Measurements from ENCODE around the gene FHL3.

Gene FHL3

GRCh38 chr1:38039331-38040088 lies 34.2 kb upstream of the FHL3 start:
- Histone ChIP-seq H4K20me1 (ENCODE audit: low read depth, low read length) (no peaks in the 10 kb centered on the region), H3K27me3 (ENCODE audit: low read length) (no peaks in the 10 kb centered on the region), H3F3A (ENCODE audit: insufficient read depth) (no peaks in the 10 kb centered on the region), H3K4me3 (ENCODE audit: insufficient read depth, low read length, poor library complexity, severe bottlenecking) (no peak overlapping the region), H3K9me2 (replicated peaks; ENCODE audit: insufficient read depth, low read length) (no peaks in the 10 kb centered on the region), H3K36me3 (ENCODE audit: low read length) (no peaks in the 10 kb centered on the region), H3K79me2 (ENCODE audit: insufficient read depth, low read length) (no peaks in the 10 kb centered on the region), H2AFZ (ENCODE audit: low read depth, low read length, severe bottlenecking) (no peak overlapping the region), H3K9ac (ENCODE audit: low read length) (no peak overlapping the region), H3K9me3 (ENCODE audit: insufficient read depth, low read length) (no peaks in the 10 kb centered on the region), H3K4me2 (ENCODE audit: low read depth, low read length, poor library complexity, severe bottlenecking) (no peak overlapping the region), H3K27ac (ENCODE audit: low read depth, low read length) (no peak overlapping the region)
- TF ChIP-seq CTCF (IDR thresholded peaks at IDR 0.05; ENCODE audit: insufficient read depth, low read length, poor library complexity, severe bottlenecking) (no peak), EZH2phosphoT487 (conservative IDR thresholded peaks at IDR 0.05; ENCODE audit: low read length) (no peak)

- H3K4me2 ChIP-seq (ENCODE audit: low read depth, low read length, poor library complexity, severe bottlenecking), result no peak overlapping the region
- no peaks in the 10 kb centered on the region for H3K9me2 ChIP-seq (replicated peaks; ENCODE audit: insufficient read depth, low read length)
- no peaks in the 10 kb centered on the region for H3K27me3 ChIP-seq (ENCODE audit: low read length)
- no peaks in the 10 kb centered on the region for H3K36me3 ChIP-seq (ENCODE audit: low read length)
- H3K4me3 ChIP-seq (ENCODE audit: insufficient read depth, low read length, poor library complexity, severe bottlenecking), result no peak overlapping the region
- no peak overlapping the region for H3K9ac ChIP-seq (ENCODE audit: low read length)
- H3F3A ChIP-seq (ENCODE audit: insufficient read depth), result no peaks in the 10 kb centered on the region
- H3K27ac ChIP-seq (ENCODE audit: low read depth, low read length), result no peak overlapping the region
- H3K79me2 ChIP-seq (ENCODE audit: insufficient read depth, low read length), result no peaks in the 10 kb centered on the region
- TF ChIP-seq CTCF (IDR thresholded peaks at IDR 0.05; ENCODE audit: insufficient read depth, low read length, poor library complexity, severe bottlenecking), result no peak
- TF ChIP-seq EZH2phosphoT487 (conservative IDR thresholded peaks at IDR 0.05; ENCODE audit: low read length), result no peak
- no peaks in the 10 kb centered on the region for H3K9me3 ChIP-seq (ENCODE audit: insufficient read depth, low read length)
- no peak overlapping the region for H2AFZ ChIP-seq (ENCODE audit: low read depth, low read length, severe bottlenecking)
- H4K20me1 ChIP-seq (ENCODE audit: low read depth, low read length), result no peaks in the 10 kb centered on the region
Observed at GRCh38 chr1:38038861-38039260, 33.5 kb upstream of the FHL3 start.

GRCh38 chr1:38037221-38037939 lies 32.1 kb upstream of the FHL3 start:
- Histone ChIP-seq H4K20me1 (ENCODE audit: low read depth, low read length) (no peaks in the 10 kb centered on the region), H3K79me2 (ENCODE audit: insufficient read depth, low read length) (no peaks in the 10 kb centered on the region), H3K9ac (ENCODE audit: low read length) (no peak overlapping the region), H3K27me3 (ENCODE audit: low read length) (no peaks in the 10 kb centered on the region), H3K4me2 (ENCODE audit: low read depth, low read length, poor library complexity, severe bottlenecking) (no peak overlapping the region), H3F3A (ENCODE audit: insufficient read depth) (no peaks in the 10 kb centered on the region), H3K27ac (ENCODE audit: low read depth, low read length) (no peak overlapping the region), H3K9me2 (replicated peaks; ENCODE audit: insufficient read depth, low read length) (no peaks in the 10 kb centered on the region), H2AFZ (ENCODE audit: low read depth, low read length, severe bottlenecking) (no peak overlapping the region), H3K4me3 (ENCODE audit: insufficient read depth, low read length, poor library complexity, severe bottlenecking) (no peak overlapping the region), H3K9me3 (ENCODE audit: insufficient read depth, low read length) (no peaks in the 10 kb centered on the region), H3K36me3 (ENCODE audit: low read length) (no peaks in the 10 kb centered on the region)
- TF ChIP-seq EZH2phosphoT487 (conservative IDR thresholded peaks at IDR 0.05; ENCODE audit: low read length) (no peak), CTCF (IDR thresholded peaks at IDR 0.05; ENCODE audit: insufficient read depth, low read length, poor library complexity, severe bottlenecking) (peak; percentile 18)
